HG03457 (cell line): ENCODE data around the gene ADSL.

Experiments
- ATAC-seq: cut with Tn5 transposase; IDR thresholded peaks from one replicate; pipeline ENCODE4 v1.9.1; 2021; ENCODE audit warnings: moderate number of reproducible peaks; ENCODE audit not compliant: unreplicated experiment

Gene ADSL

GRCh38 chr22:40416267-40416570 is 69.9 kb downstream of the ADSL start:
- no peak for ATAC-seq

- ATAC-seq, result no peak
Observed at GRCh38 chr22:40416636-40417035, 70.3 kb downstream of the ADSL start.

- ATAC-seq, result no peak
Observed at GRCh38 chr22:40417041-40417440, 70.7 kb downstream of the ADSL start.

GRCh38 chr22:40417881-40418280 is 71.6 kb downstream of the ADSL start:
- no peak for ATAC-seq

GRCh38 chr22:40418366-40419201 is 72.3 kb downstream of the ADSL start:
- no peak for ATAC-seq

- no peak for ATAC-seq
Observed at GRCh38 chr22:40419718-40420117, 73.4 kb downstream of the ADSL start.

GRCh38 chr22:40420341-40421081 is 74.2 kb downstream of the ADSL start:
- no peak for ATAC-seq

GRCh38 chr22:40421082-40421350 is 74.7 kb downstream of the ADSL start:
- ATAC-seq, result no peak

GRCh38 chr22:40421941-40422340 is 75.6 kb downstream of the ADSL start:
- ATAC-seq, result no peak

- ATAC-seq, result no peak
Observed at GRCh38 chr22:40422558-40423309, 76.4 kb downstream of the ADSL start.

GRCh38 chr22:40423310-40423688 is 77.0 kb downstream of the ADSL start:
- no peak for ATAC-seq

GRCh38 chr22:40423882-40424640 is 77.8 kb downstream of the ADSL start:
- ATAC-seq, result no peak

GRCh38 chr22:40425082-40425481 is 78.8 kb downstream of the ADSL start:
- ATAC-seq, result no peak

- no peak for ATAC-seq
Observed at GRCh38 chr22:40426594-40427333, 80.5 kb downstream of the ADSL start.

- no peak for ATAC-seq
Observed at GRCh38 chr22:40428796-40429195, 82.5 kb downstream of the ADSL start.

GRCh38 chr22:40429481-40429880 is 83.2 kb downstream of the ADSL start:
- no peak for ATAC-seq

- no peak for ATAC-seq
Observed at GRCh38 chr22:40430991-40431390, 84.7 kb downstream of the ADSL start.

GRCh38 chr22:40432157-40432556 is 85.9 kb downstream of the ADSL start:
- no peak for ATAC-seq

- ATAC-seq, result no peak
Observed at GRCh38 chr22:40432625-40433024, 86.3 kb downstream of the ADSL start.

- no peak for ATAC-seq
Observed at GRCh38 chr22:40433416-40434090, 87.3 kb downstream of the ADSL start.
